RWPE2 (cell line): Measurements from ENCODE around the gene MOGAT1.

ENCODE experiments used
- ATAC-seq: fragments of 200-7000 bp; cut with Tn5 transposase; 3 replicates; pipeline ENCODE4 v1.9.1; 2021; ENCODE audit warnings: low read depth
- DNase-seq: peaks from one replicate; pipeline ENCODE4 v3.0.0-alpha.2; 2020; ENCODE audit warnings: low spot score
- H3K27ac ChIP-seq: fragments of 450-650 bp; 2 replicates; pipeline ENCODE4 v1.5.1; 2017; ENCODE audit warnings: mild to moderate bottlenecking; ENCODE audit not compliant: poor library complexity, severe bottlenecking
- H3K27me3 ChIP-seq: fragments of 250-450 bp; sonication (Bioruptor Pico); 2 replicates; pipeline ENCODE4 v1.5.1; 2021; ENCODE audit warnings: mild to moderate bottlenecking, moderate library complexity; ENCODE audit not compliant: insufficient read depth, poor library complexity, severe bottlenecking
- H3K36me3 ChIP-seq: fragments of 250-450 bp; sonication (Bioruptor Pico); 2 replicates; pipeline ENCODE4 v1.5.1; 2020; ENCODE audit warnings: low read depth, mild to moderate bottlenecking, moderate library complexity
- H3K4me1 ChIP-seq: fragments of 250-450 bp; sonication (Bioruptor Pico); 2 replicates; pipeline ENCODE4 v1.5.1; 2021; ENCODE audit warnings: mild to moderate bottlenecking, moderate library complexity; ENCODE audit not compliant: insufficient read depth, poor library complexity, severe bottlenecking
- H3K4me3 ChIP-seq: fragments of 250-450 bp; sonication (Bioruptor Pico); 2 replicates; pipeline ENCODE4 v1.5.1; 2021; ENCODE audit warnings: mild to moderate bottlenecking, moderate library complexity; ENCODE audit not compliant: severe bottlenecking
- H3K9me3 ChIP-seq: fragments of 250-450 bp; sonication (Bioruptor Pico); 2 replicates; pipeline ENCODE4 v1.5.1; 2021; ENCODE audit warnings: mild to moderate bottlenecking, moderate library complexity; ENCODE audit not compliant: severe bottlenecking
- CTCF ChIP-seq: fragments of 450-650 bp; IDR thresholded peaks from one replicate; pipeline ENCODE4 v1.5.1; 2017; ENCODE audit warnings: mild to moderate bottlenecking, moderate library complexity; ENCODE audit not compliant: poor library complexity, severe bottlenecking

Gene MOGAT1

DNA sequence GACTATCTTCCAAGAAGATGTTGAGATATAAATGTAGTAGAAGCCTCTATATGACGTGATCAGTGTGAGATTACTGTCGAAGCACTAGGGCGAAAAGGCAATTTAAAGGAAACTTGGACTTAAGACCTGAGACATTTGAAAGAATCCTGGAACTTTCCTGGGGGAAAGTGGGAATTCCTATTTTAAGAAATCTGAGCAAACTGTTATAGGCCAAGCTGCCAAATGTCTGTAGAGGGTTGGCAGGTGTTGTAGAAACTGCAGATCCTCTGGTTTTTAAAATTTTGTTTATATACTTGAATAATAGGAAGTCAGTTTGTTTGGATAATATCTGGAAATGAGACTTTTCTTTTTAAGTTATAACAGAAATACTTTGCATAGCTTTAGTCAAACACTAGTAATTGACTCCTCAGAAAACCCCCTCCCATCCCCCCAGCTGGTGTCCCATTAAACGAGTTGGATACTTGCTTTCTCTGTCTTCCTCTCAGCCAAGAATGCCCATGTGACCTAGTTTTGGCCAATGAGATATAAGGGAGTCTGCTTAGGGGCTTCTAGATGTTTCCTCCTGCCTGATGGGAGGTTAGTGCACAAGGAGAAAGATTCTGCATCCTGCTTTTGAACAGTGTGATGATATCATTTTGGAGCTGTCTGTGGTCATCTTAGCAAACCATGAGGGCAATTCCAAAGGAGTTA, 61.2 kb downstream of the MOGAT1 start:
- ATAC-seq (no peak), DNase-seq (no peak)
- no peaks in the 10 kb centered on the region for H3K9me3 ChIP-seq
- TF ChIP-seq CTCF: no peak
- H3K36me3 ChIP-seq: no peaks in the 10 kb centered on the region
- H3K4me3 ChIP-seq: no peak overlapping the region
- no peaks in the 10 kb centered on the region for H3K4me1 ChIP-seq
- H3K27ac ChIP-seq: no peak overlapping the region
- H3K27me3 ChIP-seq: no peaks in the 10 kb centered on the region

DNA sequence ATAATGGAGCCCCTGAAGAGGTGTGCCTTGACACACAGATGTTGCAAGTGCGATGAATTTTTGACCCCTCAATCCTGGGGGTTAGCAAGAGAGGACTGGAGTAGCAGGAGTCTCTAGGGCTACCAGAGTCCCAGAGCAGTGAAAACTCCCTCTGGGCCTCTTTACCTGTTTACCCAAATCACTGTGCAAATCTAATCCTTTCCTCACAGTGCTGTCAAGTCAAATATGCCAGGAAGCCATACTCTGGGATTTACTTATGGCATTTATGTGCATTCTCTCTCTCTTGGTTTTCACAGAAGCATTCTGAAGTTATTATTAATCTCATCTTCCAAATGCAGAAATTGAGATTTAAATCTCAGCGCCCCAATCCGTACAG, 62.0 kb downstream of the MOGAT1 start:
- Histone ChIP-seq H3K4me1 (no peaks in the 10 kb centered on the region), H3K36me3 (no peaks in the 10 kb centered on the region), H3K27ac (no peak overlapping the region), H3K4me3 (no peak overlapping the region), H3K9me3 (no peaks in the 10 kb centered on the region), H3K27me3 (no peaks in the 10 kb centered on the region)
- ATAC-seq (no peak), DNase-seq (no peak)
- TF ChIP-seq CTCF: no peak

GRCh38 chr2:222733846-222734702, 62.6 kb downstream of the MOGAT1 start:
- Histone ChIP-seq H3K9me3 (no peaks in the 10 kb centered on the region), H3K27me3 (no peaks in the 10 kb centered on the region), H3K27ac (no peak overlapping the region), H3K4me1 (peaks cover 4% of the 10 kb centered on the region), H3K4me3 (no peak overlapping the region), H3K36me3 (no peaks in the 10 kb centered on the region)
- no peak for ATAC-seq
- no peak for TF ChIP-seq CTCF
- DNase-seq: no peak

DNA sequence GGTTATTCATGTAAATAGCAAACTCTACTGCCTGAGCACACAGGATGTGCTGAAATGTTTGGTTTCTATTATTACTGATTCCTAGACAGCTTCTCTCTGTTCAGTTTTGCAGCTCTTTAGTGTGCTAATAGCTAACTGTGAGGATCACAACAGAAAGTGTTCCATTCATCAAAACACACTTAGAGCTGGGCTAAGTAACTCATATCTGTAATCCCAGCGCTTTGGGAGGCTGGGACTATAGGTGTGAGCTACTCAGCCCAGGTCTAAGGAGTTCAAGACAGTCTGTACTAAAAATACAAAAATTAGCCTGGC, 63.2 kb downstream of the MOGAT1 start:
- no peak overlapping the region for H3K27ac ChIP-seq
- no peak for ATAC-seq

More for the DNA sequence above, 63.2 kb downstream of the MOGAT1 start:
- Histone ChIP-seq H3K9me3 (no peaks in the 10 kb centered on the region), H3K4me1 (peaks cover 7% of the 10 kb centered on the region), H3K4me3 (no peak overlapping the region), H3K36me3 (no peaks in the 10 kb centered on the region), H3K27me3 (no peaks in the 10 kb centered on the region)
- no peak for TF ChIP-seq CTCF
- DNase-seq: no peak
